ENCODE measurements around the gene TCL1B.

The TCL1B gene

GRCh38 chr14:95667249-95667693 lies 19.0 kb upstream of the TCL1B start:
- no peak for DNase-seq

- no peak for DNase-seq
These were observed 17.9 kb upstream of the TCL1B start for GRCh38 chr14:95668235-95668772.

- no peak for DNase-seq
These were observed 11.6 kb upstream of the TCL1B start for GRCh38 chr14:95674613-95675012.

- DNase-seq, result no peak
These were observed 10.7 kb upstream of the TCL1B start for GRCh38 chr14:95675486-95675885.

GRCh38 chr14:95677179-95677835 lies 8.9 kb upstream of the TCL1B start:
- no peak for DNase-seq

- DNase-seq, result no peak
These were observed 6.9 kb upstream of the TCL1B start for GRCh38 chr14:95679148-95679815.

GRCh38 chr14:95679998-95680735 lies 6.1 kb upstream of the TCL1B start:
- no peak for DNase-seq

GRCh38 chr14:95681153-95681552 lies 5.1 kb upstream of the TCL1B start:
- no peak for DNase-seq

GRCh38 chr14:95683793-95684192 lies 2.4 kb upstream of the TCL1B start:
- no peak for DNase-seq

GRCh38 chr14:95686935-95687334 lies 709 bp downstream of the TCL1B start:
- DNase-seq, result no peak

- DNase-seq, result no peak
These were observed 3.2 kb downstream of the TCL1B start for GRCh38 chr14:95689441-95689840.

- DNase-seq, result no peak
These were observed 4.6 kb downstream of the TCL1B start for GRCh38 chr14:95690815-95691214.

GRCh38 chr14:95691591-95691990 lies 5.4 kb downstream of the TCL1B start:
- DNase-seq, result no peak

GRCh38 chr14:95692109-95692508 lies 5.9 kb downstream of the TCL1B start:
- DNase-seq, result no peak

- no peak for DNase-seq
These were observed 8.8 kb downstream of the TCL1B start for GRCh38 chr14:95695051-95695450.

GRCh38 chr14:95695913-95696312 lies 9.7 kb downstream of the TCL1B start:
- DNase-seq, result no peak

- DNase-seq, result no peak
These were observed 10.5 kb downstream of the TCL1B start for GRCh38 chr14:95696741-95697140.

- no peak for DNase-seq
These were observed 11.5 kb downstream of the TCL1B start for GRCh38 chr14:95697764-95698163.

- no peak for DNase-seq
These were observed 12.1 kb downstream of the TCL1B start for GRCh38 chr14:95698287-95698686.

- DNase-seq, result no peak
These were observed 13.2 kb downstream of the TCL1B start for GRCh38 chr14:95699412-95699811.

GRCh38 chr14:95700221-95700976 lies 14.2 kb downstream of the TCL1B start:
- DNase-seq, result no peak

- no peak for DNase-seq
These were observed 15.6 kb downstream of the TCL1B start for GRCh38 chr14:95701846-95702221.

GRCh38 chr14:95703341-95703740 lies 17.1 kb downstream of the TCL1B start:
- no peak for DNase-seq

All from bone marrow (tissue), 2 donors.